ENCODE measurements around the gene TBC1D30. TPM values are rescaled to one million over a fixed set of nuclear protein-coding genes. Genes with fewer than 3 reads are reported as not detected.

Gene TBC1D30
- total and polyA plus RNA-seq, 5 donors from 2014 or later: 0.07 to 0.25 (median 0.12) TPM; not detected in 2

GRCh38 chr12:64821116-64821630 lies 3.3 kb upstream of the TBC1D30 start:
- Mint-ChIP-seq H3K36me3 (no peaks in the 10 kb centered on the region), H3K27ac (no peak overlapping the region), H3K4me1 (peaks cover 0 to 10% (median 5%) of the 10 kb centered on the region in 4 donors), H3K4me3 (no peak overlapping the region), H3K27me3 (peaks cover 52% of the 10 kb centered on the region), H3K9me3 (peaks cover 0 to 5% (median 0%) of the 10 kb centered on the region in 7 donors)
- Histone ChIP-seq H3K4me1 (ENCODE audit: control insufficient read depth, insufficient read depth, low read length, poor library complexity, severe bottlenecking) (peaks cover 19% of the 10 kb centered on the region), H3K9me3 (ENCODE audit: control insufficient read depth in 2 of 2, low read length in 2 of 2) (peaks cover 0 to 3% of the 10 kb centered on the region in 2 experiments), H3K27ac (ENCODE audit: insufficient read depth, low read length, poor library complexity, severe bottlenecking) (no peak overlapping the region), H3K36me3 (ENCODE audit: control insufficient read depth, insufficient read depth, low read length) (no peaks in the 10 kb centered on the region), H3K27me3 (ENCODE audit: control insufficient read depth, insufficient read depth, low read length) (peaks cover 28% of the 10 kb centered on the region), H3K4me3 (ENCODE audit: low read depth, low read length) (no peak overlapping the region)
- no peak for DNase-seq
- no peak for ATAC-seq (ENCODE audit: low read depth in 2 of 2)

- Mint-ChIP-seq H3K9me3 (peaks cover 0 to 5% (median 1%) of the 10 kb centered on the region in 7 donors), H3K4me1 (peaks cover 0 to 16% (median 9%) of the 10 kb centered on the region in 4 donors), H3K27ac (no peak overlapping the region), H3K27me3 (peaks cover 72% of the 10 kb centered on the region), H3K36me3 (peaks cover under 1% of the 10 kb centered on the region), H3K4me3 (peak overlapping the region in 3 of 4 donors; percentile 56 to 63 (median 57))
- Histone ChIP-seq H3K4me1 (ENCODE audit: control insufficient read depth, insufficient read depth, low read length, poor library complexity, severe bottlenecking) (peaks cover 25% of the 10 kb centered on the region), H3K9me3 (ENCODE audit: control insufficient read depth in 2 of 2, low read length in 2 of 2) (peaks cover 0 to 3% of the 10 kb centered on the region in 2 experiments), H3K4me3 (ENCODE audit: low read depth, low read length) (no peak overlapping the region), H3K27ac (ENCODE audit: insufficient read depth, low read length, poor library complexity, severe bottlenecking) (no peak overlapping the region), H3K36me3 (ENCODE audit: control insufficient read depth, insufficient read depth, low read length) (no peaks in the 10 kb centered on the region), H3K27me3 (ENCODE audit: control insufficient read depth, insufficient read depth, low read length) (peaks cover 47% of the 10 kb centered on the region)
- no peak for DNase-seq
- no peak for ATAC-seq (ENCODE audit: low read depth in 2 of 2)
Measured at GRCh38 chr12:64824130-64824499, 332 bp upstream of the TBC1D30 start.

DNA sequence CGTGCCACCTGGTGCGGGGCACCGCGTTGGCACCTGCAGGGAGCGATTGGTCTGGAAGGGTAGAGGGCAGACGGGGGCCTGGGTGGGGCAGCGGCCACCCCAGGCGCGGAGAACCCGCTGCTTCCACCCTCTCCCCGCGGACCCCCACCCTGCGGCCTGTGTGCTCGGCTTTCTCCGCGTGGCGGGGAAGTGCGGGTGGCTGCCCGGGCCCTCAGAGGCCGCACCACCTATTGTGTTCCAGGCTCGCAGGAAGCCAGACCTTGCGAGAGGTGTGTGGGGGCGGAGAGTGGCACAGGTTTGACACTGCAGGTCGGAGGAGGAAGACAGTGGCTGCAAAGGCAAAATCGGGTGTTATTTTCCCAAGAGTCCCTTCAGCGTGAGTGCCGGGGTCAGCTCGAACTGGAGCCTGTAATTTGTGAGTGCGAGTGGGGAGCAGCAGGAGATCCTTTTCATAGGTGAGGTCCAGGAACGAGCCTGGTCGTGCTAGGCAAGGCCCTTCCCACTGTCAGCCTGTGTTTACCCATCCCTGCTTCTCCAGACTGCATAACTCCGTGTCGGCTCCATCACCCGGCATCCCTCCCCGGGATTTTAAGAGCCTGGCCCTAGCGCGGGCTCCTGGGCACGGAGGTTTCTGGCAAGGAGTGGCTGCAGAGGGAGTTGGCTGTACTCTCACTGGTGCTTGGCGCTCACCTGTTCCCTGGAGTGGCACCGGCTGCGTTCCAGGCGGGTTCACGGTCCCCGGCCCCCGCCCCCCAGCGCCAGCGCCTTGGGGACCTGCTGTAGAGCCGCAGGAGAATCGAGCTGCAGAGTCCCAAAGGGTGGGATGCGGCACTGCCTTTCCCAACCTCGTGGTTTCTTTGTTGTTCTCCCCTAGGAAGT lies 935 bp downstream of the TBC1D30 start:
- Mint-ChIP-seq H3K27ac (no peak overlapping the region), H3K4me1 (peaks cover 0 to 16% (median 9%) of the 10 kb centered on the region in 4 donors), H3K27me3 (peaks cover 80% of the 10 kb centered on the region), H3K36me3 (peaks cover 3% of the 10 kb centered on the region), H3K4me3 (peak overlapping the region; percentile 1 to 81 (median 62)), H3K9me3 (peaks cover 0 to 5% (median 1%) of the 10 kb centered on the region in 7 donors)
- Histone ChIP-seq H3K4me1 (ENCODE audit: control insufficient read depth, insufficient read depth, low read length, poor library complexity, severe bottlenecking) (peaks cover 25% of the 10 kb centered on the region), H3K27ac (ENCODE audit: insufficient read depth, low read length, poor library complexity, severe bottlenecking) (no peak overlapping the region), H3K9me3 (ENCODE audit: control insufficient read depth in 2 of 2, low read length in 2 of 2) (peaks cover 0 to 3% of the 10 kb centered on the region in 2 experiments), H3K36me3 (ENCODE audit: control insufficient read depth, insufficient read depth, low read length) (no peaks in the 10 kb centered on the region), H3K27me3 (ENCODE audit: control insufficient read depth, insufficient read depth, low read length) (peaks cover 44% of the 10 kb centered on the region), H3K4me3 (ENCODE audit: low read depth, low read length) (no peak overlapping the region)
- no peak for ATAC-seq (ENCODE audit: low read depth in 2 of 2)
- DNase-seq: no peak

GRCh38 chr12:64826234-64826633 lies 1.8 kb downstream of the TBC1D30 start:
- H3K9me3 ChIP-seq (ENCODE audit: control insufficient read depth in 2 of 2, low read length in 2 of 2): peaks cover 0 to 3% of the 10 kb centered on the region in 2 experiments
- H3K4me1 Mint-ChIP-seq: peaks cover 0 to 16% (median 9%) of the 10 kb centered on the region in 4 donors
- DNase-seq (peak in 2 of 3 donors; percentile 30 to 55), ATAC-seq (ENCODE audit: low read depth in 2 of 2) (peak; percentile 52 to 53)
- no peak overlapping the region for H3K4me3 ChIP-seq (ENCODE audit: low read depth, low read length)
- no peaks in the 10 kb centered on the region for H3K36me3 ChIP-seq (ENCODE audit: control insufficient read depth, insufficient read depth, low read length)
- peaks cover 3% of the 10 kb centered on the region for H3K36me3 Mint-ChIP-seq
- peak overlapping the region in 1 of 3 donors; percentile 64 for H3K27ac Mint-ChIP-seq
- H3K27ac ChIP-seq (ENCODE audit: insufficient read depth, low read length, poor library complexity, severe bottlenecking): no peak overlapping the region
- H3K4me3 Mint-ChIP-seq: peak overlapping the region; percentile 1 to 61 (median 41)
- H3K27me3 ChIP-seq (ENCODE audit: control insufficient read depth, insufficient read depth, low read length): peaks cover 43% of the 10 kb centered on the region
- peaks cover 25% of the 10 kb centered on the region for H3K4me1 ChIP-seq (ENCODE audit: control insufficient read depth, insufficient read depth, low read length, poor library complexity, severe bottlenecking)
- H3K27me3 Mint-ChIP-seq: peaks cover 78% of the 10 kb centered on the region
- peaks cover 0 to 3% (median 0%) of the 10 kb centered on the region in 7 donors for H3K9me3 Mint-ChIP-seq

DNA sequence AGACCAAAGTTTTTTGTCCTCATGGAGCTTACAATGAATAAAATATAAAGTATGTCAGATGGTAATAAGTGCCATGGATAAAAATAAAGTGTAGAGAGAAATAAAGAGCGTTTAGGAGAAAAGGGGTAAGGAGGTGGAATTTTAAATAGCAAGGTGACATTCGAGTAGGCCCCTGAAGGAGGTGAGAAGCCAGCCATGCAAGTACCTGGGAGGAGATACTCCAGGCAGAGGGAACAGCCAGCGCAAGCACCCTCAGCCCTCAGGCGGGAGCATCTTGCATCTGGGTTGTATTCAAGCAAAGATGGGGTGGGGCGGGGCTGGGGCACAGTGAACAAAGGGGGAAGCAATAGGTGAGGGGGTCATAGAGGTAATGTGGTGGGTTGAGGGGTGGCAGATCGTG lies 4.3 kb downstream of the TBC1D30 start:
- DNase-seq (no peak), ATAC-seq (ENCODE audit: low read depth in 2 of 2) (no peak)
- H3K9me3 Mint-ChIP-seq: peaks cover 0 to 7% (median 2%) of the 10 kb centered on the region in 7 donors
- H3K36me3 ChIP-seq (ENCODE audit: control insufficient read depth, insufficient read depth, low read length): no peaks in the 10 kb centered on the region
- H3K27ac ChIP-seq (ENCODE audit: insufficient read depth, low read length, poor library complexity, severe bottlenecking): no peak overlapping the region
- no peak overlapping the region for H3K27ac Mint-ChIP-seq
- peaks cover 0 to 16% (median 9%) of the 10 kb centered on the region in 4 donors for H3K4me1 Mint-ChIP-seq
- H3K9me3 ChIP-seq (ENCODE audit: control insufficient read depth in 2 of 2, low read length in 2 of 2): no peaks in the 10 kb centered on the region
- peaks cover 73% of the 10 kb centered on the region for H3K27me3 Mint-ChIP-seq
- peaks cover 3% of the 10 kb centered on the region for H3K36me3 Mint-ChIP-seq
- H3K4me1 ChIP-seq (ENCODE audit: control insufficient read depth, insufficient read depth, low read length, poor library complexity, severe bottlenecking): peaks cover 25% of the 10 kb centered on the region
- H3K4me3 Mint-ChIP-seq: no peak overlapping the region
- no peak overlapping the region for H3K4me3 ChIP-seq (ENCODE audit: low read depth, low read length)
- peaks cover 29% of the 10 kb centered on the region for H3K27me3 ChIP-seq (ENCODE audit: control insufficient read depth, insufficient read depth, low read length)

DNA sequence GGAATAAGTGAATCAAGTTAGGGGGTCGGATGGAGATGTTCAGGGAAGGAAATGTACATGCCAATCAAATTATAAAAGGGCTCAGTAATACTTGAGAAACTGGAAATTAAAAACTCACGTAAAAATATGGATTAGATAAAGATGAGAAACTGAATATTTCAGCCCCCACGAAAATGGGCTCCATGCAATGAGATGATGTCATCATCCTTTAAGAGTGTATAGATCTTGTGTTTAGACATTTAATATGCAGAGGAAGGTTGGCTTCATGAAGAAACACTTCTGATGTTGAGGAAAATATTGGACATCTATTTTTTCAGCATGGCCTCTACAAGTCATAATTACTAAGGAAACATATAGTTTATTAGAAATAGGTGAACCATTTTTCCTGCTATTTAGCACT lies 9.5 kb downstream of the TBC1D30 start:
- peaks cover 3% of the 10 kb centered on the region for H3K36me3 Mint-ChIP-seq
- Histone ChIP-seq H3K4me3 (ENCODE audit: low read depth, low read length) (no peak overlapping the region), H3K27ac (ENCODE audit: insufficient read depth, low read length, poor library complexity, severe bottlenecking) (no peak overlapping the region), H3K27me3 (ENCODE audit: control insufficient read depth, insufficient read depth, low read length) (peaks cover 10% of the 10 kb centered on the region), H3K4me1 (ENCODE audit: control insufficient read depth, insufficient read depth, low read length, poor library complexity, severe bottlenecking) (no peaks in the 10 kb centered on the region), H3K36me3 (ENCODE audit: control insufficient read depth, insufficient read depth, low read length) (no peaks in the 10 kb centered on the region), H3K9me3 (ENCODE audit: control insufficient read depth in 2 of 2, low read length in 2 of 2) (no peaks in the 10 kb centered on the region)
- H3K27ac Mint-ChIP-seq: no peak overlapping the region
- peaks cover 29% of the 10 kb centered on the region for H3K27me3 Mint-ChIP-seq
- DNase-seq (no peak), ATAC-seq (ENCODE audit: low read depth in 2 of 2) (no peak)
- no peaks in the 10 kb centered on the region for H3K4me1 Mint-ChIP-seq
- H3K4me3 Mint-ChIP-seq: no peak overlapping the region
- H3K9me3 Mint-ChIP-seq: peaks cover 0 to 6% (median 0%) of the 10 kb centered on the region in 7 donors

GRCh38 chr12:64835901-64836300 lies 11.5 kb downstream of the TBC1D30 start:
- Histone ChIP-seq H3K4me3 (ENCODE audit: low read depth, low read length) (no peak overlapping the region), H3K27ac (ENCODE audit: insufficient read depth, low read length, poor library complexity, severe bottlenecking) (no peak overlapping the region), H3K4me1 (ENCODE audit: control insufficient read depth, insufficient read depth, low read length, poor library complexity, severe bottlenecking) (no peaks in the 10 kb centered on the region), H3K9me3 (ENCODE audit: control insufficient read depth in 2 of 2, low read length in 2 of 2) (no peaks in the 10 kb centered on the region), H3K27me3 (ENCODE audit: control insufficient read depth, insufficient read depth, low read length) (peaks cover 8% of the 10 kb centered on the region), H3K36me3 (ENCODE audit: control insufficient read depth, insufficient read depth, low read length) (no peaks in the 10 kb centered on the region)
- Mint-ChIP-seq H3K27ac (no peak overlapping the region), H3K4me3 (no peak overlapping the region), H3K9me3 (peaks cover 0 to 6% (median 0%) of the 10 kb centered on the region in 7 donors), H3K27me3 (peaks cover 18% of the 10 kb centered on the region), H3K4me1 (no peaks in the 10 kb centered on the region), H3K36me3 (no peaks in the 10 kb centered on the region)
- DNase-seq (no peak), ATAC-seq (ENCODE audit: low read depth in 2 of 2) (no peak)
